Naive B cell (primary cell): ENCODE data around the gene ZNF212. TPM values are rescaled to one million over a fixed set of nuclear protein-coding genes. Genes with fewer than 3 reads are reported as not detected.

Experiments used
- ATAC-seq, 2 donors: fragments of 150-1000 bp; cut with Tn5 transposase; 2 replicates each; pipeline ENCODE4 v1.10.0; 2021; ENCODE audit warnings: low read depth in 2 of 2, mild to moderate bottlenecking in 2 of 2, moderate library complexity in 2 of 2
- DNase-seq: peaks from one replicate; pipeline ENCODE4 v3.0.0; 2022
- H3K27ac Mint-ChIP-seq, 6 donors: one replicate each; pipeline ENCODE4 v1.8.0; 2020 to 2022; ENCODE audit warnings: mild to moderate bottlenecking in 6 of 6, mixed read lengths in 6 of 6, moderate library complexity in 5 of 6, inconsistent platforms in 2 of 6
- H3K27me3 Mint-ChIP-seq, 3 donors: one replicate each; pipeline ENCODE4 v1.8.0; 2021 to 2022; ENCODE audit warnings: mixed read lengths in 3 of 3, mild to moderate bottlenecking in 1 of 3
- H3K36me3 Mint-ChIP-seq, 2 donors: one replicate each; pipeline ENCODE4 v1.8.0; 2020 to 2022; ENCODE audit warnings: mixed read lengths in 2 of 2, inconsistent platforms in 1 of 2, mild to moderate bottlenecking in 1 of 2
- H3K4me1 Mint-ChIP-seq, 3 donors: one replicate each; pipeline ENCODE4 v1.8.0; 2020 to 2022; ENCODE audit warnings: mixed read lengths in 3 of 3, inconsistent platforms in 1 of 3, mild to moderate bottlenecking in 1 of 3, moderate library complexity in 1 of 3
- H3K4me3 Mint-ChIP-seq, 8 donors: one replicate each; pipeline ENCODE4 v1.8.0; 2020 to 2022; ENCODE audit warnings: mild to moderate bottlenecking in 8 of 8, mixed read lengths in 8 of 8, moderate library complexity in 8 of 8, inconsistent platforms in 2 of 8
- H3K9me3 Mint-ChIP-seq, 7 donors: one replicate each; pipeline ENCODE4 v1.8.0; 2020 to 2022; ENCODE audit warnings: mixed read lengths in 7 of 7, mild to moderate bottlenecking in 5 of 7, inconsistent platforms in 2 of 7, moderate library complexity in 1 of 7
- polyA plus RNA-seq, 6 donors: library from polyadenylated mRNA; unstranded; fragments of 300-500 nt; fragmentation: Illumina TruSeq; gene quantifications; one replicate each; pipeline ENCODE4 v1.2.3, GENCODE V29; 2021; ENCODE audit warnings: low read depth in 6 of 6

ZNF212 gene
- polyA plus RNA-seq, 6 donors from 2014 or later = 1.8 to 10.3 (median 5.5) TPM

DNA sequence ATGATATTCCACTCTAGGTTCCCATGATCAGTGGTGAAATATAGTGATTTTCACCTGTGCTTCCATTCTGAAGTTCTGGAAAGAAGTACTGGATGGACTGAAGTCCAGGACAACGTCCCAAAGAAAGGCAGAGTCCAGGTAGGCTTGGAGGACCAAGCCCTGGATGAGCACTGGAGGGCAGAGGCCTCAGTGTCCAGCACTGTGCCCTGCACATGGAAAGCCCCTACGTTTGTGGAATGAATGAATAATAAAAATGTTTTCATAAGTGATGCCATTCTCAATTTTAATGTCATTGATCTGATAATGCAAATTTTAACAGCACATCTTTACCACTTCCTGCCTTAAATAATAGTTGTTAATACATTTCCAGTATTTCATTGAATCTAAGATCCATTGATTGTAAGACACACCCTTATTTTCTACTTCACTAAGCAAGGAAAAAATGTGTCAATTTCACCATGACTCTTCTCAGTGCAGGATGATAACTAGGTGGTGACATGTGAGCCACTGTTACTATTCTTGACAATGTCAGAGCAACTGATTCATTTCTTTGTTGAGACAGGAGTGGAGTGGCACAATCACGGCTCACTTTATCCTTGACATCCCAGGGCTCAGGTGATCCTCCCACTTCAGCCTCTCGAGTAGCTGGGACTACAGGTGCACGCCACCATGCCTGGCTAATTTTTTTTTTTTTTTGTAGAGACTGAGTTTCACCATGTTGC lies 57.7 kb downstream of the ZNF212 start:
- H3K4me1 Mint-ChIP-seq = no peaks in the 10 kb centered on the region
- no peaks in the 10 kb centered on the region for H3K36me3 Mint-ChIP-seq
- H3K27ac Mint-ChIP-seq = peak overlapping the region in 2 of 6 donors; percentile 30 to 76
- H3K9me3 Mint-ChIP-seq = peaks cover 0 to 4% (median 0%) of the 10 kb centered on the region in 7 donors
- ATAC-seq (no peak), DNase-seq (no peak)
- H3K27me3 Mint-ChIP-seq = peaks cover 0 to 3% (median 0%) of the 10 kb centered on the region in 3 donors
- H3K4me3 Mint-ChIP-seq = no peak overlapping the region

DNA sequence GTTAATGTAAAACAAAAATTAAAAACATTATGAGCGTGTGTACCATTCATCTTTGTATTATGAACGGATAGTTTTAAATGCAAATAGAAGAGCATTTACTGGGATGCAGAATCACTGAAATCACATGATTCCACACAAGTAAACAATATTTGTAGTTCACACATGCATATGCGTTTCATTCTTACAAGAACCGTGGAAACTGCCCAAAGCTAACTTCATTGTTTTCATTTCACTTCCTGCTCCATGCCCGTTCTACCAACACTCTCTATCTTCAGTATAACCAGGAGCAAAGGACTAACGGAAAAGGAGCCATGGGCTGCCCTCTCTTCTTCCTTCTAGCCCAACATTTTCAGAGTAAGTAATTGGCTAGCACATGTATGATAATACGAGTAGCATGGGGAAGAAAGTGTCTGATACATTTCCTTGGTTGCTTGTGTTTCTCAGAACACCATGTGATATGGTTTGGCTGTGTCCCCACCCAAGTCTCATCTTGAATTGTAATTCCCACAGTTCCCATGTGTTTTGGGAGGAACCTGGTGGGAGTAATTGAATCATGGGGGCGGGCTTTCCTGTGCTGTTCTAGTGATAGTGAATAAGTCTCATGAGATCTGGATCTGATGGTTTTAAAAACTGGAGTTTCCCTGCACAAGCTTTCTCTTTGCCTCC lies 61.3 kb downstream of the ZNF212 start:
- Mint-ChIP-seq H3K27ac (peak overlapping the region in 1 of 6 donors; percentile 11), H3K9me3 (peaks cover 0 to 10% (median 5%) of the 10 kb centered on the region in 7 donors), H3K27me3 (peaks cover 3 to 14% (median 8%) of the 10 kb centered on the region in 3 donors), H3K4me3 (no peak overlapping the region), H3K36me3 (peaks cover 0 to 8% of the 10 kb centered on the region in 2 donors), H3K4me1 (no peaks in the 10 kb centered on the region)
- ATAC-seq (no peak), DNase-seq (no peak)

DNA sequence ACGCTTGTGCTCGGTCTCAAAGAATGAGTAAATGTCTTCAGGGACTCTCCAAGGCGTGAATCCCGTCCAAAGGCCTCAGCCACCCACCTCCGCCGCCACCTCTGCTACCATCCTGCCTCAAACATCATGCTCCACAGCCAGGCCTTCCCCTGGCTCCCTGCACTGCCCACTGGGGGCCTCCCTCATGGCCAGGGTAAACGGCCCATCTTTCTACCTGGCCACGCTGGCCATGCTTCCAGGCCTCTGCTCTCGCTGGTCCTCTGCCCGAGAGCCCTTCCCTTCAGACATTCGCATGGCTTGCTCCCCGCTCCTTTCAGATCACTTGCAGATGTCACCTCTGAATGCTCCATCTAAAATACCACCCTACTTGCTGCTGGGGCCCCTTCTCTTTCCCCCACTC lies 62.8 kb downstream of the ZNF212 start:
- H3K4me3 Mint-ChIP-seq = no peak overlapping the region
- no peak overlapping the region for H3K27ac Mint-ChIP-seq
- H3K27me3 Mint-ChIP-seq = peaks cover 3 to 14% (median 8%) of the 10 kb centered on the region in 3 donors
- peaks cover 0 to 8% of the 10 kb centered on the region in 2 donors for H3K36me3 Mint-ChIP-seq
- ATAC-seq = no peak
- H3K9me3 Mint-ChIP-seq = peaks cover 0 to 14% (median 5%) of the 10 kb centered on the region in 7 donors
- DNase-seq = no peak
- H3K4me1 Mint-ChIP-seq = no peaks in the 10 kb centered on the region

DNA sequence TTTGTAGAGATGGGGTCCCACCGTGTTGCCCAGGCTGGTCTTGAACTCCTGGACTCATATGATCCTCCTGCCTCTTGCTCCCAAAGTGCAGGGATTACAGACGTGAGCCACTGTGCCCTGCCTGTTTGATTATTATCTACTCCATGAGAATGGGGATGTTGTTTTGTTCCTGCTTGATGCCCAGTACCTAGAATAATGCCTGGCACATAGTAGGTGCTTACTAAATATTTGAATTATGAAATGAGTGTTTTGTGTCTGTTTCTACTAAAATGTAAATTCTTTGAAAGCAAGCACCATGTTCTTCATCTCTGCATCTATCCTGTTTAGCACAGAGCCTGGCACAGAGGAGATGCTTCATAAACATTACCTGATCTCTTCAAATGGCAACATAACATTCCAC lies 63.4 kb downstream of the ZNF212 start:
- peaks cover 3 to 14% (median 8%) of the 10 kb centered on the region in 3 donors for H3K27me3 Mint-ChIP-seq
- peak overlapping the region in 1 of 6 donors; percentile 68 for H3K27ac Mint-ChIP-seq
- peaks cover 0 to 8% of the 10 kb centered on the region in 2 donors for H3K36me3 Mint-ChIP-seq
- H3K4me3 Mint-ChIP-seq = no peak overlapping the region
- peaks cover 0 to 14% (median 5%) of the 10 kb centered on the region in 7 donors for H3K9me3 Mint-ChIP-seq
- H3K4me1 Mint-ChIP-seq = no peaks in the 10 kb centered on the region
- no peak for ATAC-seq
- no peak for DNase-seq

- no peak overlapping the region for H3K27ac Mint-ChIP-seq
- no peak overlapping the region for H3K4me3 Mint-ChIP-seq
- peaks cover 0 to 8% of the 10 kb centered on the region in 2 donors for H3K36me3 Mint-ChIP-seq
- H3K4me1 Mint-ChIP-seq = no peaks in the 10 kb centered on the region
- peaks cover 0 to 10% (median 4%) of the 10 kb centered on the region in 7 donors for H3K9me3 Mint-ChIP-seq
- peaks cover 3 to 14% (median 8%) of the 10 kb centered on the region in 3 donors for H3K27me3 Mint-ChIP-seq
- DNase-seq (no peak), ATAC-seq (no peak)
Measured at GRCh38 chr7:149304006-149304405, 64.6 kb downstream of the ZNF212 start.

Other genes starting within 250 kb of the ZNF212 start
- 100 to 1,000 TPM in 1 of 6 donors, 10 to 100 TPM in 5; 66.3 to 102 (median 78.2) TPM for gene PDIA4, start 211.1 kb upstream of the ZNF212 start, polyA plus RNA-seq
- 10 to 100 TPM in 1 of 6 donors, 1 to 10 TPM in 5; 3.6 to 15.1 (median 6.3) TPM for gene ZNF786, start 148.9 kb upstream of the ZNF212 start, polyA plus RNA-seq
- 1 to 10 TPM in 3 of 6 donors, under 1 TPM in 2, not detected in 1; 0.70 to 1.9 (median 1.7) TPM for gene ZNF425, start 113.3 kb upstream of the ZNF212 start, polyA plus RNA-seq
- gene ZNF398, start 92.2 kb upstream of the ZNF212 start, polyA plus RNA-seq = 10 to 100 TPM in 2 of 6 donors, 1 to 10 TPM in 4; 7.2 to 21.7 (median 9.3) TPM
- gene ZNF282, start 44.1 kb upstream of the ZNF212 start, polyA plus RNA-seq = 1 to 10 TPM in 2 of 6 donors, under 1 TPM in 3, not detected in 1; 0.94 to 1.6 (median 0.98) TPM
- 1 to 10 TPM; 1.3 to 9.2 (median 6.0) TPM for gene ZNF783, start 22.5 kb downstream of the ZNF212 start, polyA plus RNA-seq
- 1 to 10 TPM in 5 of 6 donors, under 1 TPM in 1; 0.28 to 2.4 (median 1.3) TPM for gene ZNF777, start 221.4 kb downstream of the ZNF212 start, polyA plus RNA-seq